NCI-H526 (cell line): ENCODE measurements around the gene HTRA3.

Experiments
- DNase-seq, 2 experiments: peaks; one replicate each; lab custom pipeline; 2025; lab: John Stamatoyannopoulos, UW

The HTRA3 gene

GRCh38 chr4:8308856-8309771 is 39.6 kb downstream of the HTRA3 start:
- no peak for DNase-seq

DNA sequence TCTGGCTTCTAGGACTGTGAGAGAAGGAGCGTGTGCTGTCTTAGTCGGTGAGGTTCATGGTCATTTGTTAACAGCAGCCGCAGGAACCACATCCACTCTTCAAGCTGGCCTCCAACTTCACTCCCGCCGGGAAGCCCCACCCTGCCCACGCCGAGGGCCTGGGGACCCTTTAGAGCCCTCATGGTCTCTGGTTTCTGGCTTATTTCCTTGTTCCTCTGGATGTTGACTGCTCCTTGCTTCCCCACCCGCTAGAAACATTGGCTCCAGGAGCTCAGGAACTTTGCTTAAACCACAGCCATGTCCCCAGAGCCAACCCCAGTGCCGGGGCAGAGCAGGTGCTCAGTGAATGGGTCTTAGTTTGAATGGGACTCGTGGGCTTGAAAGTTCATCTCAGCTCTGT is 40.8 kb downstream of the HTRA3 start:
- no peak for DNase-seq

DNA sequence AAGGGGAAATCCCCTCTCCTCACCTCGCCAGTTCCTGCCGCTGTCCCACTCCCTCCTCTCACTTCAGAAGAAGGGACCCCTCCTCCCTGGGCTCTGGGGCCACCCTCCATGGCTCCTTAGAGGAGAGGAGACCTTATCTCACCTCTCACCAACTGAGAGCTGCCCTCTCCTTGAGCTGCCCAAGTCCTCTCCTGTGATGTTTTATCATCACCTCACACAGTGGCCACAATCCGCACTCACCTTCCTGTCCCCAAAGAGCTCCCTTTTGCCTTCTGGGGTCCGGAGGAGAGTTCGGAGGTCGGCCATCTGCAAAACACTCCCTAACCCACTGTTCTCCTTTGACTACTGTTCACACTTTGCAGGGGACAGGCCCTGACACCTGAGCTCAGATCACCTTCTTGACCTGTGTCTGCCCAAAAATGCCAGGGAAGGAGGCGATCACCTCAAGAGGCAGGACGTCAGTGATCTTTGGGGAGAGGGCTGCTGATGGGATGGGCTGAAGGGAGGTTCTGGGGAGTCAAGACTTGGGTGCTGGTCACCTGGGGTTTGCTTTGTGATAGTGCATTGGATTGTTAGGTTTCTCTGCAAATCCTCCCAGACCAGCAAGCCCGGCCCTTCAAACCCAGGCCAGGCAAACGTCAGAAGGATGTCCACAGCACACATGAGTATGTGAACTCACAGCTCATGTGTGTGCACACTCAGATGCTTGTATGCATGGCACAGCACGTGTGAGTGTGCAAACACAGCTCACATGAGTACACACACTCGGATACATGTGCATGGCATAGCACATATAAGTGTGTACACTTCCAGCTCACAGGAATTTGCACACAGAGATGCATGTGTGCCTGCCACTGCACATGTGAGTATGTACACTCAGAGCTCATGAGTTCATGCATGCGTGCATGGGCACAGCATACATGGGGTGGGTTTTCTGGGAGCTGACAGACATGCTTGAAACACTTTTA is 41.8 kb downstream of the HTRA3 start:
- DNase-seq, result no peak

DNA sequence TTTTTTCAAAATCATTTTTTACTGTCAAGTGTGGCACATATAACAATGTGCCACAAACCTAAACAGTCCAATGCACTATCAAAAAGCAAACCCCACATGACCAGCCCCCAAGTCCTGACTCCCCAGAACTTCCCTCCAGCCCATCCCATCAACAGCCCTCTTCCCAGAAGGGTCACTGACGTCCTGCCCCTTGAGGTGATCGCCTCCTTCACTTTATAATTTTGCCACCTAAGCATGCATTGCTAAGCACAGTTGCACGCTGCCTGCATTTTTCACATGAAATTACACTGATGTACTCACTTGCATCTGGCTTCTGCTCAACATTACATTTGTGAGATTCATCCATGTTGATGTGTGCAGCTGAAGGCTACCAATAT is 42.5 kb downstream of the HTRA3 start:
- DNase-seq, result no peak

DNA sequence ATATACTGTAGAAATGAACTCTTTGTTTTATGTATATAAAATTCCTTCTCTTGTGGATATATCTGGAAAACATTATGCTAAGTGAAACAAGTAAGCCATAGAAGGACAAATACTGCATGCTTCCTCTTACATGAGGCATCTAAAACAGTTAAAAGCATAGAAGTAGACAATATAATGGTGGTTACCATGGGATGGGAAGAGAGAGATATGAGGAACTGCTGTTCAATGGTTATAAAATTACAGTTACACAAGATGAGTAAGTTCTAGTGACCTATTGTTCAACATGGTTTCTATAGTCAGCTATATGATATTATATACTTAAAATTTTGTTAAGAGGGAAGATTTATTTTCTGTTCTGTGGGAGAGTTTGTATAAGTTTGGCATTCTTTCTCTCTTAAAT is 43.4 kb downstream of the HTRA3 start:
- DNase-seq, result no peak

DNA sequence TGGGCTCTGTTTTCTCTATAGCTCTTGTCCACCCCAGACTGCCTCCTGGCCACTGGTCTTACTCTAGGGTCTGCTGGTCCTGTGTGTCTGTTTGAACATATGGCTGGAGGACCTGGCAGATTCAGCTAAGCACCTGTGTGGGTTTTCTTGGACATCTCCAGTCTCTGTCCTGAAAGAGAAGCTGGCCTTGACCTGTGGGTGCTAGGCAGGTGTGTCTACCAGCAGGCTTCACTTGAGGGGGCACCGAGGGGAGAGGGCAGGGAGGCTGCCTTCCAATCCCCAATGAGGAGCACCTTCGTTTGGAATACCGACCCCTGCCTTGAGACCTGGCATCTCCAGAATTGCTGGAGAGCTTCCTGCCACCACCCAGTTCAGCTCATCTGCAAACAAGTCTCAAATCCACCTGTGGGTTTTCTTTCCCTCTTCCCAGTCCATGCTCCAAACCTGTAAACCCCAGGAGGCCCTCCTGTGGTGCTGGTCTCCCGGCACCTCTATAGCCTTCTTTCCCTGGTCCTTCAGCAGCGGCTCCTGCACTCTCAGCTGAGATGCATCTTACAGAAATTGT is 45.2 kb downstream of the HTRA3 start:
- DNase-seq, result no peak

DNA sequence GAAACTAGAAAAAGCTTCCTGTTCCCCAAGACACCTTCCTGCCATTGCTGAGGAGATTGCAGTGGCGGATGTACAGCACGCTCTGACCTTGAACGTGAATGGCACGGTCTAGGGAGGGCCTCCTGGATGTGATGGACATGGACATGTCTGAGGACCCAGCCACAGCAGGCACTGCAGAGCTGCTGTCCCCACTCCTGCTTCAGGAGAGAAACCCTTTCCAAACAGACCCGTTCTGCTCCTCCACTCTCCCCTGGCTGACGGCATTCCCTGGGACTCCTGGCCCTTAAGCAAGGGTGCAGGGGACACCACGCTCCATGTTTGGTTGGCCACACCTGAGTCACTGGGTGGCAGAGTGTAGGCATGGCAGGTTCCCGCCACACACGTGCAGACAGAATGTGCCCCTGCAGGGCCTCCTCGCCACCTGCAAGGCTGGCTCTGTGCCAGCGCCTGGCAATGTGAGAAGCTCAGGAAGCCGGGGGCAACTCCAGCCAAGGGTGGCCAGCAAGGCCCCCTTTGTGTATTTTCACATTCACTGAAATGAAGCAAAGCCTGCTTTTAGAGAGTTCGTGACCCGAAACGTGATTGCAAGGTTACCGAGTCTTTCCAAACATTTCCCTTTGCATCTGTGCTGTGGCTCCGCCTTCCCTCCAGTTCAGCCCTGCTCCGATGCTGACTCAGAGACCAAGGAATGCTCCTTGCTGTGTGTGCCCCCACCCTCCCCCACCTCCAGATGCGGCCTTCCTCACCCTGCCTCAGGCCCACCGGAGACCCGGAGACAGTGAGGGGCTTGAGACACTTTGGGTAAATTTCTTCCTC is 46.1 kb downstream of the HTRA3 start:
- DNase-seq, result peak in 1 of 2 experiments; percentile 40

DNA sequence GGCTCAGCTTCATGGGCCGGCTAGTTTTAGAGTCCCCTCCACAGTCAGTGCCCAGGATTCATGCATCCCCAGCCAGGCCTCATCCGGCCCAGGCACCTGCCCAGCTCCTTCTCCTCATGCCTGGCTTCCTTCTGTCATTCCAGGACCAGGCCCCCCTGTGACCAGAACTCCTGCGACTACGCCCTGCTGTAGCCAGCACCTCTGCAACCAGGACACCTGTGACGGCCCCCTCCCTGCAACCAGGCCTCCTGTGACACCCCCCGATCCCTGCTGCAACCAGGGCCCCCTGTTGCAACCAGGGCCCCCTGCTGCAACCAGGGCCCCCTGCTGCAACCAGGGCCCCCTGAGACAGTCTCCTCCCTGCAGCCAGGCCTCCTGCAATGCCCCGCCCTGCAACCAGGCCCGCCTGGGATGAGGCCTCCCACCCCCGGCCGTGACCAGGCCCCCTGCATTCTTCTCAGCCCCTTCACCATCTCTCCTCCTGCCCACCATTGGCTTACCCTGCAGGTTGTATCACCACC is 46.8 kb downstream of the HTRA3 start:
- DNase-seq, result no peak

GRCh38 chr4:8316911-8317351 is 47.4 kb downstream of the HTRA3 start:
- no peak for DNase-seq

GRCh38 chr4:8317474-8317873 is 47.9 kb downstream of the HTRA3 start:
- DNase-seq, result no peak

- DNase-seq, result no peak
Measured at GRCh38 chr4:8318509-8318908, 49.0 kb downstream of the HTRA3 start.

GRCh38 chr4:8319061-8319460 is 49.5 kb downstream of the HTRA3 start:
- DNase-seq, result no peak

DNA sequence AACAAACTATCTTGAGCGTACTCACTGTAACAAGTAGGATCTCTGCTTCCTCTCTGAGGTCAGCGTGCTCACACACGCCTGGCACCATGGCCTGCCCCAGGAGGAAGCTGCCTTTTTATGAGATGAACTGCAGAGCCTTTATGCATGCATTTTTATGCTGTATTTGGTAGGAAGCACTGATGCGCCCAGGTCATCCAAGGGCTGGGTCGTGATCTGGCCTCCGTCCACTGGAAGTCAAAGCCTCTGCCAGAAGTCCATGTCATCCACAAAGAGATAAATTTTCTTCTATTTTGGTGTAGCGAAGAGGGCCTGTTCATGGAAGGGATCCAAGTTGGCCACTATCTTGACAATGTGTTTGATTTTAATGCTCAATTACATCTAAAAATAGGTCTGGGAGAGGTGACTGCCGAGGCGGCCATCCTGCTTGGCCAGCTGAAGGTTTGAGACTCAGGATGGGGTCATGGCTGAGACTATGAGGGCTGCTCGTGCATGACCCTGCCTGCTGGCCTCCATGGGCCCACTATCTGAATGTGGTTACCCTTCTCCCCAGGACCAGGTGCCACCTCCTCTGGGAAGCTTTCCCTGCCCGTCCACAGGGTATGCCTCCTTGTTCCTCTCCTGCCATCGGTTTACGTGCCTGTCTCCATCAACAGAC is 50.3 kb downstream of the HTRA3 start:
- DNase-seq, result no peak

DNA sequence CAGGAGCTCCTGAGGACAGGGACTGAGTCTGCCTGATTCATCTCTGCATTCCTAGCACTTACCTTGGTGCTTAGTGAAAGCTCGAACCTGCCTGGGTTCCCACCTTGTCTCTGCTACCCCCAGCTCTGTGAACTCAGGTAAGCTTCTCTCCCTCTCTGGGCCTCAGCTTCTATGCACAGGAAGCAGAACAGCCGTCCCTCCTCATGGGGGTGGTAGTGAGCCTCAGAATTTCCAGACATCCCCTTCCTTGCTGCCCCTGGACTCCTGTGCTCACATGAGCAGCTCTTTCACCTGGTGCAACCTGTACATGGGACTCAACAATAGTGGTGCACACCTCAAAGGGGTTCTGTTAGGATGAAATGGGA is 50.8 kb downstream of the HTRA3 start:
- DNase-seq, result peak in 1 of 2 experiments; percentile 21

DNA sequence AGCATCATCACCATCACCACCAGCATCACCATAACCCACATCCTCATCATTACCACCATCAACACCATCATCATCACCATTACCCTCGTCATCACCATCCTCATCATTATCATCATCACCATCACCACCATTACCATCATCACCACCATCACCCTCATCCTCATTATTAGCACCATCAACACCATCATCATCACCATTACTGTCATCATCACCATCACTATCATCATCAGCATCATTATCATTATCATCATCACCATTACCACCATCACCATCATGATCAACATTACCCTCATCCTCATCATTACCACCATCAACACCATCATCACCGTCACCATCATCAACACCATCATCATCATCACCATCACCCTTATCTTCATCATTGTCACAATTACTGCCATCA is 51.7 kb downstream of the HTRA3 start:
- DNase-seq, result no peak

DNA sequence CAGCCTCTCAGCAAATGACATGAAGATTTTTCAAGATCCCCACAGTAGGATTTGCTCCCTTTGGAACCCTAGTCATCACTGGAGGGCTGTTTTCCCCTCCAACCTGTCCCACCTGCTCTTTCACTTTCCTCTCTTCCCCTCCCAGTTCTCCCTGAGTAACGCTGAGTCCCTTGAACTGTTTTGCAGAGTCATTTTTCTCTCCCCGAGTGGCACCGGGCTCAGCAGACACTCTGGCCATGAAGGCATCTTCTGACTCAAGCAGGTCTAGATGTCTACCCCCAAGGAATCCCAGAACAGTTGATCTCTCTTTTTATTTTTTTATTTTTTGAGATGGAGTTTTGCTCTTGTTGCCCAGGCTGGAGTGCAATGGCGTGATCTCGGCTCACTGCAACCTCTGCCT is 52.2 kb downstream of the HTRA3 start:
- no peak for DNase-seq

- DNase-seq, result no peak
Measured at GRCh38 chr4:8322794-8323704, 53.5 kb downstream of the HTRA3 start.

DNA sequence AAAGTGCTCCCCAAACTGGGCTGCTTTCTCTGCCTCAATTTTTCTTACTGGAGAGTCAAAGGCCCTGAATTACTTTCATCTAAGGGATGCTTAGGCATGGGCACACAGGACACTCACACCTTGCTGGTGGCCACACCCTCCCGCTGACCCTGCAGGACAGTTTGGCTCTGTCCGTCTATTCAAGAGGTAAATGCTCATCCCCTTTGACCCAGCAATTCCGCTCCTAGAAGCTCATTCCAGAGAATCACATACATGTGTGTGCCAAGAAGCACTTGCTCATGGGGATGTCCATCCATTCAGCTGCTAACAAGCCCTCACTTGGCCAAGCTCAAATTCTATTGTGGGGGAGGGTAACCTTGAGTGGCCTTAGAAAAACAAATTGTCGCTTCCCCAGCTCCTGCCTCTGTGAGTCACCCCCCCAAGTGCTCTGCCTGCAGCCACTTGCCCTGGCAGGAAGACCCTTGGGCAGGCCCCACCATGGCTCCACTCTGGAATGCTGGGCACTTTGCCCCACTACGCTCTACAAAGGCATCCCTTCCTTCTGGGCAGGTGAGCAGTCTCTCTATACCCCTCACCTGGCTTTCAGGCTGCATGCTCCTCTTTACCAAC is 54.5 kb downstream of the HTRA3 start:
- no peak for DNase-seq

- no peak for DNase-seq
Measured at GRCh38 chr4:8324640-8325239, 55.2 kb downstream of the HTRA3 start.
